IgD-negative memory B cell (primary cell): ENCODE measurements around the gene ZNF786. TPM values are rescaled to one million over a fixed set of nuclear protein-coding genes. Genes with fewer than 3 reads are reported as not detected.
A peak's percentile ranks its signal among the peaks of the same experiment; 100 is the strongest.

Experiments used
- H3K27ac Mint-ChIP-seq, 3 donors: one replicate each; pipeline ENCODE4 v1.8.0; 2020 to 2022; ENCODE audit warnings: mild to moderate bottlenecking in 3 of 3, mixed read lengths in 3 of 3, moderate library complexity in 1 of 3
- H3K27me3 Mint-ChIP-seq: one replicate; pipeline ENCODE4 v1.8.0; 2021; ENCODE audit warnings: mixed read lengths
- H3K36me3 Mint-ChIP-seq: one replicate; pipeline ENCODE4 v1.8.0; 2020; ENCODE audit warnings: mild to moderate bottlenecking, mixed read lengths
- H3K4me1 Mint-ChIP-seq, 3 donors: one replicate each; pipeline ENCODE4 v1.8.0; 2020 to 2022; ENCODE audit warnings: mixed read lengths in 3 of 3, mild to moderate bottlenecking in 1 of 3
- H3K4me3 Mint-ChIP-seq, 4 donors: one replicate each; pipeline ENCODE4 v1.8.0; 2020 to 2022; ENCODE audit warnings: mild to moderate bottlenecking in 4 of 4, mixed read lengths in 4 of 4, moderate library complexity in 3 of 4
- H3K9me3 Mint-ChIP-seq, 3 donors: one replicate each; pipeline ENCODE4 v1.8.0; 2020 to 2021; ENCODE audit warnings: mixed read lengths in 3 of 3, mild to moderate bottlenecking in 1 of 3
- polyA plus RNA-seq: library from polyadenylated mRNA; unstranded; fragments of 300-500 nt; fragmentation: Illumina TruSeq; gene quantifications from one replicate; pipeline ENCODE4 v1.2.3, GENCODE V29; 2021

Gene ZNF786, protein sequence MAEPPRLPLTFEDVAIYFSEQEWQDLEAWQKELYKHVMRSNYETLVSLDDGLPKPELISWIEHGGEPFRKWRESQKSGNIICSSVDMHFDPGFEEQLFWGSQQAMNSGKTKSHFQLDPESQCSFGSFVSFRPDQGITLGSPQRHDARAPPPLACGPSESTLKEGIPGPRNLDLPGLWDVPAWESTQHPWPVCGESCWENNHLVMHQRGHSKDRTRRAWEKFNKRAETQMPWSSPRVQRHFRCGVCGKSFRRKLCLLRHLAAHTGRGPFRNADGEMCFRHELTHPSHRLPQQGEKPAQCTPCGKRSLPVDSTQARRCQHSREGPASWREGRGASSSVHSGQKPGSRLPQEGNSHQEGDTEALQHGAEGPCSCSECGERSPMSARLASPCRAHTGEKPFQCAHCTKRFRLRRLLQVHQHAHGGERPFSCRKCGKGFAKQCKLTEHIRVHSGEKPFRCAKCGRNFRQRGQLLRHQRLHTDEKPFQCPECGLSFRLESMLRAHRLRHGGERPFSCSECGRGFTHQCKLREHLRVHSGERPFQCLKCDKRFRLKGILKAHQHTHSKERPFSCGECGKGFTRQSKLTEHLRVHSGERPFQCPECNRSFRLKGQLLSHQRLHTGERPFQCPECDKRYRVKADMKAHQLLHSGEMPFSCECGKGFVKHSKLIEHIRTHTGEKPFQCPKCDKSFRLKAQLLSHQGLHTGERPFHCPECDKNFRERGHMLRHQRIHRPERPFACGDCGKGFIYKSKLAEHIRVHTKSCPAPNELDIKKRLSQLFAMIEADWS
- 12.8 TPM for polyA plus RNA-seq

- Mint-ChIP-seq H3K36me3 (no peaks in the 10 kb centered on the region), H3K27ac (peak within 1 kb of the TSS; percentile 65 to 99 (median 82)), H3K27me3 (no peaks in the 10 kb centered on the region), H3K9me3 (no peaks in the 10 kb centered on the region), H3K4me3 (peak within 1 kb of the TSS; percentile 77 to 100 (median 98)), H3K4me1 (peaks cover 5 to 18% (median 15%) of the 10 kb centered on the region in 3 donors)
These were observed at the start of gene ZNF786 for GRCh38 chr7:149090397-149091195. Gene ZNF786, minus strand, starts transcription at chr7:149090718. Its CDS starts 78 bp downstream, at chr7:149090640.

- peaks cover 3% of the 10 kb centered on the region for H3K36me3 Mint-ChIP-seq
- no peak overlapping the region for H3K4me3 Mint-ChIP-seq
- H3K9me3 Mint-ChIP-seq: no peaks in the 10 kb centered on the region
- no peaks in the 10 kb centered on the region for H3K4me1 Mint-ChIP-seq
- no peaks in the 10 kb centered on the region for H3K27me3 Mint-ChIP-seq
- no peak overlapping the region for H3K27ac Mint-ChIP-seq
These were observed 45.6 kb upstream of the ZNF786 start for GRCh38 chr7:149136118-149136517.

GRCh38 chr7:149133028-149133710 lies 42.7 kb upstream of the ZNF786 start:
- Mint-ChIP-seq H3K4me1 (no peaks in the 10 kb centered on the region), H3K4me3 (no peak overlapping the region), H3K9me3 (peaks cover 0 to 5% (median 4%) of the 10 kb centered on the region in 3 donors), H3K27me3 (no peaks in the 10 kb centered on the region), H3K36me3 (peaks cover 7% of the 10 kb centered on the region), H3K27ac (no peak overlapping the region)

DNA sequence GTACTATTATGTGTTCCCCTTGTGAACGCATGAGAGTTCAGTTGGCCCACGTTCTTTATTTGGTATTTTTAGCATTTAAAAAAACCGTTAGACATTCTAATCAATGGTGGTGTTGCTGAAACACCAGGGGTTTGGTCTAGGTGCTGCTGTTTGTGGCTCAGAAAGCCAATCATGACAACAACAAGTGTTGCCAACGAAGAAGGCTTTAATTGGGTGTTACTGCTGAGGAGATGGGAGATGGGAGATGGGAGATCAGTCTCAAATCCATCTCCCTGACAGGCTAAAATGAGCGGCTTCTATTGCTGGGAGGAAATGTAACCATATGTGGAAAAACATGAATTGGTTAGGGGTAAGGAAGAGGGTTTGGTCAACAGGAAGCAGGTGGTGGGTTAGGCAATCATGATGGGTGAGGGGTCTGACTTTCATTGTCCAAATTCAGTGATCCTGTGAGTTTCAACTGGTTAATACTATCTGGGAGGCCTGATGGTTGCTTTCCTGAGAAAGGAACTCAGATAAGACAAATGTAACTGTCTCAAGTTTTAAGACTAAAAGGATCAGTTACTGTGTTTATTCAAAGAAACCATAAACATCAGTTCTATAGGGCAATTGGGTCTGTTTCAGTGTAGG lies 40.2 kb upstream of the ZNF786 start:
- H3K4me1 Mint-ChIP-seq: peaks cover 5 to 9% (median 9%) of the 10 kb centered on the region in 3 donors
- H3K27ac Mint-ChIP-seq: peak overlapping the region in 2 of 3 donors; percentile 31 to 68
- H3K4me3 Mint-ChIP-seq: peak overlapping the region in 1 of 4 donors; percentile 70
- H3K9me3 Mint-ChIP-seq: peaks cover 0 to 5% (median 4%) of the 10 kb centered on the region in 3 donors
- H3K27me3 Mint-ChIP-seq: no peaks in the 10 kb centered on the region
- peaks cover 7% of the 10 kb centered on the region for H3K36me3 Mint-ChIP-seq

DNA sequence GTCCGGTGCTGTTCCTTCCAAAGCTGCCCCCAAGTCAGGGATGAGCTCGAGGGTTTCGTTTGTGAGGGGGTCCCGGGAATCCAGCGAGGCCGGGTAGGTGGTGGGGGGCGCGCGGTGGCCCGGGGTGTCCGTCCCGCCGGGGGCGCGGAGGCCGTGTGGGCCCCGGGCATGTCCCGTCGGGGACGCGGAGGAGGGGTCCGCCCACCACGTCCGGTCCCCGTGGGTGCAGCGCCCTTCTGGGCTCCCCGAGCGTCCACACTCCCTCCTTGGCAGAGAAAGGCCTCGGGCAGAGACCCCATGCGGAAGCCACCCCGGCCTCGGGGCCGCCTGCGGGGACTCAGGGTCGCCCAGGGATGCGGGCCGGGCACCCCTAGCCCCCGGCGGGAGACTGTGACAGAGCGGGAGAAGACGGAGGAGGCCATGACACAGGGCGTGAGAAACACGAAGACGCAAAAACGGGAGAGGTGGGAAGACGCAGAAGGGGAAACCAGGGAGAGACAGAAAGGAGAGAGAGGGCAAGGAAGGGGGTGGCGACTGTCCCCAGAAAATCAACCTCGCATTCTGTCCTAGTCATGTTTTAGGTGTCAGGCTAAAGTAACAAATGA lies 36.2 kb upstream of the ZNF786 start:
- peaks cover 7% of the 10 kb centered on the region for H3K36me3 Mint-ChIP-seq
- no peaks in the 10 kb centered on the region for H3K27me3 Mint-ChIP-seq
- H3K4me1 Mint-ChIP-seq: peaks cover 10 to 20% (median 18%) of the 10 kb centered on the region in 3 donors
- peak overlapping the region; percentile 94 to 98 (median 98) for H3K27ac Mint-ChIP-seq
- H3K9me3 Mint-ChIP-seq: peaks cover 0 to 5% (median 4%) of the 10 kb centered on the region in 3 donors
- peak overlapping the region; percentile 94 to 100 (median 100) for H3K4me3 Mint-ChIP-seq

DNA sequence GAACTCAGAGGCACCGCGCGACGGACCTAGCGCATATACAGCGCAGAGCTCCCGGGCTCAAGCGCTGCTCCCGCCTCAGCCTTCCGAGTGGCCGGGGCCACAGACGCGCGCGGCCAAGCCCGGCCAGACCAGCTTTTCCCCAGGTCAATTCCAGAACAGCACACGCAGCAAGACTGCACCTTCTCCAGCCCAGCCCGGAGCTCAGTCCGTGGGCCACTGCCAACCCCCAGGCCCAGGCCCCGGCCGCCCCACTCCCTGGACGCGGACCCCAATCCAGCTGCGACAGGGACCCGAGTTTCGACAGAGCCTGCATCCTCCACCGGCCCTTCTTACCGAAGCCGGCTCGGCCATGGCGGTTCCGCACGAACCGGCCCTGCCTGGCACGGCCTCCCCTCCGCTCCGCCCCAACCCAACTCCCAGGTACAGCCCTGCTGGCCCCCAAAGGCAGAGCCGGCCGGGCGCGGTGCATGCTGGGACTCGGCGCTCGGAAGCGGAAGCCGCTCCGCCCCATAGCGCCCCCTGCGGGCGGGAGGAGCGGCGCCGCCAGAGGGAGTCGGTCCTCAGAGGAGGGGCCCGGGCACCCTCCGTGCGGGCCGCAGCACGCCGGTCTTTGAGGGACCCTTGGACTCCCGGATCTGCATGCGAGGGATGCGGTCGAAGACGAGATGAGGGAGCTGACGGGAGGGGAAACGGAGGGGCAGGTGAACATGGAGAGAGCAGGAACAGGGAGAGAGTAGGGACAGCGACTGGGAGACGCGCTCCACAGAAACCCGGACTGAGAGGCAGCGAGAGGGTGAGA lies 35.5 kb upstream of the ZNF786 start, which contains the start of gene ZNF425:
ZNF425 (minus strand) TSS at position 462 of the 799 bp plus-strand sequence; CDS start at position 351, 111 bp downstream.
- peaks cover 0 to 5% (median 4%) of the 10 kb centered on the region in 3 donors for H3K9me3 Mint-ChIP-seq
- peak within 1 kb of the TSS; percentile 94 to 98 (median 98) for H3K27ac Mint-ChIP-seq
- peaks cover 10 to 20% (median 18%) of the 10 kb centered on the region in 3 donors for H3K4me1 Mint-ChIP-seq
- H3K36me3 Mint-ChIP-seq: peaks cover 6% of the 10 kb centered on the region
- peak within 1 kb of the TSS; percentile 94 to 100 (median 100) for H3K4me3 Mint-ChIP-seq
- H3K27me3 Mint-ChIP-seq: no peaks in the 10 kb centered on the region

DNA sequence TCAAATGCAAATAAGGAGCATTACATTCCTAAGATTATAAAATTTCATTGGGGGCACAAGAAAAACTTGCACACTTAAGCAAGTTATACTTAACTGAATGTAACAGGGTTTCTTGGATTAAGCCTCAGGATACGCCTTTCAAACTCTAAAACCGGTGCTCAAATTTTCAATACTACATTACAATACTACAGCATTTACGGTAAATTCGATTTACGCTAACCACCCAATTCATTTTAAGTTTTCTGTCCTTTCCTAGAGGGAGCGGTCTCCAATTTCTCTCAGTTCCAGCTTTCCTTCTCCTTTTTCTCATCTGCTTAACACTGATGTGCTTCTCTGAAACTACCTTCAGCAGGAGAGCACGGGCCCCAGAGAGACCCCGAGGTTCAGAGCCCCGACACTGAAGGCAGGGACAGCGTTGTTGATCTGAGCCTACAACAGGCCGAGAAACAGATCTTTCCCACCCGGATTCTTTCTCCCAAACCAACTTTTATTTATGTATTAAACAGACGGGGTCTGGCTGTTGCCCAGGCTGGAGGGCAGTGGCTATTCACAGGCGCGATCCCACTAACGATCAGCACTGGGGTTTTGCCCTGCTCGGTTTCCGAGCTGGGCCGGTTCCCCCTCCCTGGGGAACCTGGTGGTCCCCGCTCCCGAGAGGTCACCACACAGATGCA lies 34.8 kb upstream of the ZNF786 start:
- H3K36me3 Mint-ChIP-seq: peaks cover 1% of the 10 kb centered on the region

GRCh38 chr7:149109969-149110368 lies 19.5 kb upstream of the ZNF786 start:
- no peak overlapping the region for H3K27ac Mint-ChIP-seq
- no peaks in the 10 kb centered on the region for H3K9me3 Mint-ChIP-seq

More for the DNA sequence above, 34.8 kb upstream of the ZNF786 start:
- peaks cover 10 to 20% (median 18%) of the 10 kb centered on the region in 3 donors for H3K4me1 Mint-ChIP-seq
- H3K4me3 Mint-ChIP-seq: peak overlapping the region; percentile 94 to 100 (median 99)
- H3K9me3 Mint-ChIP-seq: no peaks in the 10 kb centered on the region
- H3K27me3 Mint-ChIP-seq: no peaks in the 10 kb centered on the region
- peak overlapping the region; percentile 94 to 98 (median 98) for H3K27ac Mint-ChIP-seq

GRCh38 chr7:149104749-149105148 lies 14.2 kb upstream of the ZNF786 start:
- H3K27ac Mint-ChIP-seq: peak overlapping the region in 1 of 3 donors; percentile 10
- H3K4me3 Mint-ChIP-seq: no peak overlapping the region
- H3K27me3 Mint-ChIP-seq: no peaks in the 10 kb centered on the region
- no peaks in the 10 kb centered on the region for H3K4me1 Mint-ChIP-seq
- H3K9me3 Mint-ChIP-seq: no peaks in the 10 kb centered on the region
- H3K36me3 Mint-ChIP-seq: peaks cover 3% of the 10 kb centered on the region

More at GRCh38 chr7:149109969-149110368, 19.5 kb upstream of the ZNF786 start:
- no peaks in the 10 kb centered on the region for H3K27me3 Mint-ChIP-seq
- H3K4me3 Mint-ChIP-seq: no peak overlapping the region
- peaks cover 3% of the 10 kb centered on the region for H3K36me3 Mint-ChIP-seq
- H3K4me1 Mint-ChIP-seq: no peaks in the 10 kb centered on the region

- Mint-ChIP-seq H3K36me3 (peaks cover under 1% of the 10 kb centered on the region), H3K4me1 (no peaks in the 10 kb centered on the region), H3K27me3 (no peaks in the 10 kb centered on the region), H3K4me3 (no peak overlapping the region), H3K9me3 (no peaks in the 10 kb centered on the region), H3K27ac (peak overlapping the region in 1 of 3 donors; percentile 10)
These were observed 13.7 kb upstream of the ZNF786 start for GRCh38 chr7:149104214-149104613.

GRCh38 chr7:149103424-149103823 lies 12.9 kb upstream of the ZNF786 start:
- no peaks in the 10 kb centered on the region for H3K36me3 Mint-ChIP-seq
- no peaks in the 10 kb centered on the region for H3K4me1 Mint-ChIP-seq
- H3K9me3 Mint-ChIP-seq: no peaks in the 10 kb centered on the region
- H3K4me3 Mint-ChIP-seq: no peak overlapping the region
- no peaks in the 10 kb centered on the region for H3K27me3 Mint-ChIP-seq
- H3K27ac Mint-ChIP-seq: no peak overlapping the region

GRCh38 chr7:149102666-149103065 lies 12.1 kb upstream of the ZNF786 start:
- H3K27ac Mint-ChIP-seq: no peak overlapping the region
- no peaks in the 10 kb centered on the region for H3K4me1 Mint-ChIP-seq
- H3K27me3 Mint-ChIP-seq: no peaks in the 10 kb centered on the region
- no peaks in the 10 kb centered on the region for H3K9me3 Mint-ChIP-seq
- H3K4me3 Mint-ChIP-seq: no peak overlapping the region
- H3K36me3 Mint-ChIP-seq: no peaks in the 10 kb centered on the region
